Hematopoietic multipotent progenitor cell treated with erythropoietin and hydrocortisone succinate and interleukin-3 and kit ligand, for 15 days (in vitro differentiated cells): ENCODE measurements around the gene DAND5.

Experiments
- DNase-seq: peaks from one replicate; pipeline ENCODE4 v3.0.0-alpha.2; 2015; ENCODE audit warnings: low spot score

DAND5 gene

GRCh38 chr19:13010038-13010991 is 40.9 kb downstream of the DAND5 start:
- no peak for DNase-seq

- DNase-seq = no peak
These were observed 41.7 kb downstream of the DAND5 start for GRCh38 chr19:13010992-13011652.

GRCh38 chr19:13011653-13012389 is 42.4 kb downstream of the DAND5 start:
- no peak for DNase-seq

GRCh38 chr19:13012390-13012689 is 43.0 kb downstream of the DAND5 start:
- no peak for DNase-seq

- DNase-seq = peak; percentile 41
These were observed 43.6 kb downstream of the DAND5 start for GRCh38 chr19:13012690-13013608.

GRCh38 chr19:13013649-13014048 is 44.3 kb downstream of the DAND5 start:
- no peak for DNase-seq

GRCh38 chr19:13014101-13014920 is 44.9 kb downstream of the DAND5 start:
- DNase-seq = no peak

GRCh38 chr19:13014921-13015280 is 45.5 kb downstream of the DAND5 start:
- no peak for DNase-seq

GRCh38 chr19:13015361-13016223 is 46.2 kb downstream of the DAND5 start:
- peak; percentile 45 for DNase-seq

GRCh38 chr19:13016245-13016627 is 46.9 kb downstream of the DAND5 start:
- no peak for DNase-seq

GRCh38 chr19:13016628-13017305 is 47.4 kb downstream of the DAND5 start:
- no peak for DNase-seq

GRCh38 chr19:13017306-13018034 is 48.1 kb downstream of the DAND5 start:
- DNase-seq = no peak

GRCh38 chr19:13018035-13018914 is 48.9 kb downstream of the DAND5 start:
- no peak for DNase-seq

GRCh38 chr19:13019332-13019731 is 50.0 kb downstream of the DAND5 start:
- DNase-seq = no peak

GRCh38 chr19:13020002-13020414 is 50.6 kb downstream of the DAND5 start:
- DNase-seq = no peak

GRCh38 chr19:13022111-13022858 is 52.9 kb downstream of the DAND5 start:
- DNase-seq = peak; percentile 23
